ENCODE data around the gene GNG13.

Gene GNG13

DNA sequence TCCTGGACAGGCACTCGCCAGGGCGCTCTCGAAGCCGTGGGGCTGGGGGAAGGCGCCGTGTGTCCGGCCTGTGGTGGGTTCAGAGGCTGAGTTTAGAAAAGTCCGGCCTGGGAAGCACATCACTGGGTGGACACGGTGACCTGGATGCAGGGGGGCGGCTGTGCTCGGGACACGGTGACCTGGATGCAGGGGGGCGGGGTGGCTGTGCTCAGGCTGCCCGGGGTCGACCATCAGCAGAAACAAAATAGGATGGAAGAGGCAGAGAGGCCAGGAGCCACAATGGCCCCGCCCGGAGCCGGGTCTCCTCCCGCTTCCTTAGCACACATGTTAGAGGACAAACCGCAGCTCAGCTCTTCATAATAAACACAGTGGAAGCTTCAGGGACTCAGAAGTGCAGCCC, 43.2 kb upstream of the GNG13 start:
- no peak for DNase-seq (ENCODE audit: low read depth)
- H3K4me3 ChIP-seq (ENCODE audit: low read depth, low read length): no peak overlapping the region
- TF ChIP-seq, protein P1, sequence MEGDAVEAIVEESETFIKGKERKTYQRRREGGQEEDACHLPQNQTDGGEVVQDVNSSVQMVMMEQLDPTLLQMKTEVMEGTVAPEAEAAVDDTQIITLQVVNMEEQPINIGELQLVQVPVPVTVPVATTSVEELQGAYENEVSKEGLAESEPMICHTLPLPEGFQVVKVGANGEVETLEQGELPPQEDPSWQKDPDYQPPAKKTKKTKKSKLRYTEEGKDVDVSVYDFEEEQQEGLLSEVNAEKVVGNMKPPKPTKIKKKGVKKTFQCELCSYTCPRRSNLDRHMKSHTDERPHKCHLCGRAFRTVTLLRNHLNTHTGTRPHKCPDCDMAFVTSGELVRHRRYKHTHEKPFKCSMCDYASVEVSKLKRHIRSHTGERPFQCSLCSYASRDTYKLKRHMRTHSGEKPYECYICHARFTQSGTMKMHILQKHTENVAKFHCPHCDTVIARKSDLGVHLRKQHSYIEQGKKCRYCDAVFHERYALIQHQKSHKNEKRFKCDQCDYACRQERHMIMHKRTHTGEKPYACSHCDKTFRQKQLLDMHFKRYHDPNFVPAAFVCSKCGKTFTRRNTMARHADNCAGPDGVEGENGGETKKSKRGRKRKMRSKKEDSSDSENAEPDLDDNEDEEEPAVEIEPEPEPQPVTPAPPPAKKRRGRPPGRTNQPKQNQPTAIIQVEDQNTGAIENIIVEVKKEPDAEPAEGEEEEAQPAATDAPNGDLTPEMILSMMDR (conservative IDR thresholded peaks at IDR 0.05; ENCODE audit: low read depth, low read length): no peak

DNA sequence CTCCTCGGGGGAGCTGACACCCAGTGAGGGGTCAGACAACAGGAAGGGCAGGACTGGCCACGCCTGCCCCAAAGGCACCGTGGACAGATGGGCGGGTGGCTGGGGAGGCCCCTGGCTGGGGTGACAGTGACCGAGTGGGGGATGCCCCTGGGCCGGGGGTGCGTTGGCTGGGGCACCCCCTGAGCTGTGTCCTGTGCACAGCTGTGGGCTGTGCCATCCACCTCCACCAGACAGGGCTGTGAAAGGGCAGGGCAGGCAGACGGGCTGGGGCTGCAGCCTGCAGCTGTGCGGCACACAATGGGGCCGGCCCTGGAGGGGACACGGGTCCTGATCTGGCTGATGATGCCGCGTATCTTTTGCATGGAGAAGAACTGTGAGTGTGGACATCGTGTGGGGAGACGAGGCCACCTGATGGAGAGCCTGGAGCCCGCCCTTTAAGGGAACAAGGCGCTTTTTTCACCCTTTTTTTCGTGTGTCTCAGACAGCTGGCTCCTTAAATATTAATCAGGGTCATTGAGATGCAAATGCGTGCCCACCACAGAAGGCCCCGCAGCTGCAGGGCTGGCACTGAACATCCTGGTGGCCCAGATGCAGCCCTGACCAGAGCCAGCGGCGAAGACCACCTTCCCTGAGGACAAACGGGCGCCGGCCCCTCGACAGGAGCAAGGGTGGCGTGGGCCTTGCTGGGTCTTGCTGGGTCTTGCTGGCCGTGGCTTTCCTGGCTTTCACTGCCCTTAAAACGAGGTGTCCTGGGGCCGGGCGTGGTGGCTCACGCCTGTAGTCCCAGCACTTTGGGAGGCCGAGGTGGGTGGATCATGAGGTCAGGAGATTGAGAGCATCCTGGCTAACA, 42.4 kb upstream of the GNG13 start:
- H3K4me3 ChIP-seq (ENCODE audit: low read depth, low read length): no peak overlapping the region
- DNase-seq (ENCODE audit: low read depth): no peak
- TF ChIP-seq, protein P1 (conservative IDR thresholded peaks at IDR 0.05; ENCODE audit: low read depth, low read length): no peak

DNA sequence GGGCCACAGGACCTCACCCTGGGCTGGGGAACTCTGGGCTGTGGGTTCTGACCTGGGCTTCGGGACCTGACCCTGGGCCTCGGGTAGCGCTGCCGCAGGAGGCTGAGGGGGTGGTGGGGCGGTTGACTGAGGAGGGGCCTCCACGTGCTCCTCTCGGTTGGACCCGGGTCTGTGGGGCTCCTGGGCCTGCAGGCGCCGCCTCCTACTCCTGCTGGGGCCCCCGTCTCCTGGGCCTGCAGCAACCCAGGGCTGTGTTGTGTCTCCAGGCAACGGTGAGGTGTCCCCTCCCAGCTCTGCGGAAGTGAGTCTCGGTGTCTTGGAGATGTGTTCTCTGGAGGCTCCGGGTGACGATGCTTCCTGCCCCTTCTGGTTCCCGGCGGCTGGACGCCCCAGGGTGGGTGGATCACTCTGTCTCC, 41.5 kb upstream of the GNG13 start:
- DNase-seq (ENCODE audit: low read depth): peak; percentile 26
- no peak overlapping the region for H3K4me3 ChIP-seq (ENCODE audit: low read depth, low read length)
- TF ChIP-seq, protein P1 (conservative IDR thresholded peaks at IDR 0.05; ENCODE audit: low read depth, low read length): no peak

DNA sequence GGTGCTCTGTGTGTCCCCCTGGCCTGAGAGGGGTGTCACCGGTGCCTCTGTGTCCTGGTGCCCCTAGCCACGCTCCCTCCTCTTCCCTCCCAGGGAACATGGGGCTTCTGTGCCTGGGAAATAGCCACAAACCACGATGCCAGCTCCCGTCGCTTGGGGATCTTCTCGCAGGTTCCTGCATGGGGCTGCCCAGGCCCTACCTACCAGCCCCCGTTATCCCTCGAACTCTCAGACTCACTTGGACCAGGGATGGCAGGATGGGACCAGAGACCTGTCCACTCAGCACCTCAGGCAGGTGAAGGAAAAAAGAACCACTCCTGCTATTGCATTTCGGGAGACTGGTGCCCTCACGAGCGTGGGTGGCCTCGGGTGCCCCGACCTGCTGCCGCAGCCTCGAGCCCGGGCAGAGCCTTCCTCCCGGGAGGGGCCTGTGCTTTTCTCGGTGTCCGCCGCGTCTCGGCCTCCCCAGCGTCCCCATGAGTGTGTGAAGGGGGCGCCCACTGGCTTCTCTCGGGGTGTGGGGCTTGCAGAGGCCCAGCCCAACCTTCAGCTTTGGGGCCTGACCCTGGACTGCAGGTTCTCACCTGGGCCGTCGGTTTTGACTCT, 41.0 kb upstream of the GNG13 start:
- no peak for DNase-seq (ENCODE audit: low read depth)
- TF ChIP-seq, protein P1 (conservative IDR thresholded peaks at IDR 0.05; ENCODE audit: low read depth, low read length): no peak
- no peak overlapping the region for H3K4me3 ChIP-seq (ENCODE audit: low read depth, low read length)

DNA sequence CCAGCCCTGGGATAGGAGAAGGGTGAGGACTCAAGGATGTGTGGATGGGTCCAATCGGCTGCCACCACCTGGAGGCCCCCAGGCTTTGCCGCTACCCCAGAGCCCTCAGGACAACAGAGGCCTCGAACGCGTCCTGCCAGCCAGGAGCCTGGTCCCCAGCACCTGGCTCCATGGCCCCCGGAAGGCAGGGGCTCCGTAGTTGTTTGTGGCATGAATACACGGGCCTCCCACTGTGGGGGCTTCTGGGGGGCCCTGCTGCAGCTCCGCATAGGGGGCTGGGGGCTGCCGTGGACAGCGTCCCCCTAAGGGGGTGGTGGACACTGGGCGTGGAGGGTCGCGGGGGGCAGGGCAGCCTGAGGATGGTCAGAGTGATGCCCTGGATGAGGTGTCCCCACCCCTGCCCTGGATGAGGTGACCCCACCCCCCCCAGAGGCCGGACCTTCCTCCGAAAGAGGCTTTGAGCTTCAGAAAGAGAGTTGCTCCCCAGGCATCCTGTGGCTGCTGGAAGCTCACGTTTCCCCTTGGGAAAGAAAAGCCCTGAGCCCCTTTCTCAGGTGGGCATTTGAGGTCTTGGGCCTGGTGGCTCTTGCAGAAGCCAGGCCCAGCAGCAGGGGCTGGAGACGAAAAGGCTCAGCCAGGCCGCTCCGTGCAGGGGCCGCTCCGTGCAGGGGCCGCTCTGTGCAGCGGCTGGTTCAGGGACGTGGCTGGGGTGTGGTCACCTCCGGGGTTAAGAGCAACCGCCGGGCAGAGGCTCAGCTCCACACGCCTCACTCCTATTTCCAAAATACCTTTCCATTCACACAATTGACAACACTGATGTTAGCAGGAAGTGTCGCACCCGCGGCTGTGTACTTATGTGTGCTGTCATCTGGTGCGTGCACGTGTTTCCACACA, 40.3 kb upstream of the GNG13 start:
- TF ChIP-seq, protein P1 (conservative IDR thresholded peaks at IDR 0.05; ENCODE audit: low read depth, low read length): no peak
- no peak overlapping the region for H3K4me3 ChIP-seq (ENCODE audit: low read depth, low read length)
- no peak for DNase-seq (ENCODE audit: low read depth)

DNA sequence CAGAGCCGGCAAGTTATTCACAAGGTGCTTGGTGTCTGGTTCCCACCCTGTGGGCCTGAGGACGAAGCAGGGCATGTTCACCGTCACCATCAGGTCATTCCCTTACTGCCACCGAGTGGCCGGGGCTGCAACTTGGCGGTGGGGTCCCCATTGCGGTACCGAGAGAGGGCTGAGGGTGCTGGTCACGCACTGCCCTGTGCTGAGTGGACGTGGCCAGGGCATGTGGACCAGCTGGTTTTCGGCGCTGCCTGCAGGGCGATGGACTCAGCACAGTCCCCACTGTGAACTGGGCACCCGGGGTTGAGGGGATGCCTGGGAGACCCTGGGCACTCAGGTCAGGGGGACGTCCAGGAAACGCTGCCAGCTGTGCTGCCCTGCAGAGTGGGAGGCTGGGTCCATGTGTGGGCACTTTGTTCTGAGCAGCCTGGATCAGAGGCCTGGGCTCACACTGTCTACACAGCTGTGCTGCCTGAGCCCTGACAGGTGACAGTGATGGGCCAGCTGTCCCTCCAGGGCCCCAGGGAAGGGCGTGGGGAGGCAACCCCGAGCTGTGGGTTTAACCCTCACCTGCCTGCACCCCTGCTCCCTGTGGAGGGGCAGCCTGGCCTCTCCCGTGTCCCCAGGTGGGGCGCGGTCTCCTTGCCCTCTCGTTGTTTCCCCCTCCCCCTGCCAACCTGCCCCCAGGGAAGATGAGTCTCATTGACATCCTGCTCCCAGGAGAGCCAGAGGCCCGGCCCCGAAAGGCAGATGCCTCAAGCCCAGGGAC, 39.3 kb upstream of the GNG13 start:
- H3K4me3 ChIP-seq (ENCODE audit: low read depth, low read length): no peak overlapping the region
- DNase-seq (ENCODE audit: low read depth): no peak
- TF ChIP-seq, protein P1 (conservative IDR thresholded peaks at IDR 0.05; ENCODE audit: low read depth, low read length): no peak

All from choroid plexus epithelial cell (primary cell).